Keratinocyte (primary cell): ENCODE results near the gene EVI5L. TPM values are rescaled to one million over a fixed set of nuclear protein-coding genes. Genes with fewer than 3 reads are reported as not detected.

Experiments
- DNase-seq: peaks from one replicate; pipeline ENCODE4 v3.0.0-alpha.2; 2011; ENCODE audit warnings: low read depth, missing footprints, low spot score
- FAIRE-seq: peaks from 2 replicates; lab custom pipeline; 2011; peaks lifted over from hg19 to GRCh38; lab: Jason Lieb, UNC
- H2AFZ ChIP-seq: 2 replicates; pipeline ENCODE4 v1.6.0; 2012; ENCODE audit warnings: low read length, control low read depth, inconsistent platforms; ENCODE audit not compliant: control insufficient read depth
- H3K27ac ChIP-seq: 2 replicates; pipeline ENCODE4 v1.5.1; 2011; ENCODE audit warnings: low read length; ENCODE audit not compliant: control insufficient read depth, insufficient read depth
- H3K27me3 ChIP-seq: 3 replicates; pipeline ENCODE4 v1.6.0; 2011; ENCODE audit warnings: low read length; ENCODE audit not compliant: control insufficient read depth, insufficient read depth; ENCODE audit errors: extremely low read depth
- H3K36me3 ChIP-seq, 2 experiments: 2 replicates in 1 of 2; 3 replicates in 1 of 2; pipeline ENCODE4 v1.5.1; 2011; ENCODE audit warnings: low read length in 2 of 2, mild to moderate bottlenecking in 1 of 2; ENCODE audit not compliant: control insufficient read depth in 2 of 2, insufficient read depth in 2 of 2; ENCODE audit errors: extremely low read depth in 1 of 2
- H3K4me1 ChIP-seq: 3 replicates; pipeline ENCODE4 v1.5.1; 2011; ENCODE audit warnings: low read length; ENCODE audit not compliant: control insufficient read depth, insufficient read depth; ENCODE audit errors: extremely low read depth
- H3K4me2 ChIP-seq: 3 replicates; pipeline ENCODE4 v1.6.0; 2011; ENCODE audit warnings: low read depth, low read length; ENCODE audit not compliant: control insufficient read depth, insufficient read depth; ENCODE audit errors: extremely low read depth
- H3K4me3 ChIP-seq, 3 experiments: fragments of 200-600 bp in 1 of 3; sonication (generic) in 1 of 3; 2 replicates in 2 of 3; 3 replicates in 1 of 3; pipeline ENCODE4 v1.5.1; 2011 to 2016; ENCODE audit warnings: low read length in 3 of 3, mild to moderate bottlenecking in 3 of 3, control low read depth in 2 of 3, inconsistent platforms in 1 of 3, low read depth in 1 of 3, mixed read lengths in 1 of 3, mixed run types in 1 of 3, moderate library complexity in 1 of 3; ENCODE audit not compliant: control insufficient read depth in 2 of 3, insufficient read depth in 2 of 3; ENCODE audit errors: extremely low read depth in 1 of 3
- H3K79me2 ChIP-seq: 2 replicates; pipeline ENCODE4 v1.6.0; 2012; ENCODE audit warnings: low read length; ENCODE audit not compliant: control insufficient read depth, insufficient read depth
- H3K9ac ChIP-seq: 3 replicates; pipeline ENCODE4 v1.6.0; 2011; ENCODE audit warnings: low read length; ENCODE audit not compliant: control insufficient read depth, insufficient read depth; ENCODE audit errors: extremely low read depth
- H3K9me1 ChIP-seq: 3 replicates; pipeline ENCODE4 v1.6.0; 2011; ENCODE audit warnings: low read length; ENCODE audit not compliant: control insufficient read depth, insufficient read depth; ENCODE audit errors: extremely low read depth
- H3K9me3 ChIP-seq: 2 replicates; pipeline ENCODE4 v1.5.1; 2012; ENCODE audit warnings: low read depth, low read length; ENCODE audit not compliant: control insufficient read depth
- H4K20me1 ChIP-seq: 3 replicates; pipeline ENCODE4 v1.6.0; 2011; ENCODE audit warnings: low read length; ENCODE audit not compliant: control insufficient read depth, insufficient read depth; ENCODE audit errors: extremely low read depth
- CTCF ChIP-seq, 3 experiments: IDR thresholded peaks in 1 of 3; conservative IDR thresholded peaks in 1 of 3; optimal IDR thresholded peaks in 1 of 3; 2 replicates in 2 of 3; 3 replicates in 1 of 3; pipeline versions ENCODE3 to v1.5.1; 2011; ENCODE audit warnings: low read length in 3 of 3, mild to moderate bottlenecking in 3 of 3, moderate library complexity in 2 of 3, control low read depth in 1 of 3, inconsistent platforms in 1 of 3; ENCODE audit not compliant: insufficient read depth in 2 of 3; ENCODE audit errors: extremely low read depth in 1 of 3
- EZH2 ChIP-seq: IDR thresholded peaks from one replicate; pipeline ENCODE4 v1.6.1; 2012; ENCODE audit warnings: inconsistent platforms, mild to moderate bottlenecking, low read length, moderate library complexity
- dilution Hi-C: fragments of 300-500 bp; cut with MboI; formaldehyde crosslinking; loops from one replicate; pipeline ENCODE4 v1.7.0; 2020; ENCODE audit warnings: low sequenced_read_pairs; ENCODE audit not compliant: extremely low pct_ligation_motif_present
- polyA plus RNA-seq, 5 experiments: library from polyadenylated mRNA; depleted of rRNA in 3 of 5; stranded (reverse) in 3 of 5; stranded (forward) in 1 of 5; unstranded in 1 of 5; fragments of >200 nt; gene quantifications; 1 replicate in 1 of 5; 2 replicates in 3 of 5; 3 replicates in 1 of 5; pipeline versions ENCODE4 v1.2.1 to v1.2.3, GENCODE V29; 2011 to 2012; ENCODE audit warnings: missing spikeins in 2 of 5, low read depth in 1 of 5, low replicate concordance in 1 of 5

Gene EVI5L
- polyA plus RNA-seq, 1 donor (not counting 4 experiments of a cell fraction or from before 2014, with no cell fraction given): 7.5 TPM

GRCh38 chr19:7904074-7905020, 74.3 kb downstream of the EVI5L start:
- Histone ChIP-seq H3K9me1 (peaks cover 3% of the 10 kb centered on the region), H4K20me1 (peaks cover 5% of the 10 kb centered on the region), H3K4me1 (peaks cover 52% of the 10 kb centered on the region), H3K9me3 (no peaks in the 10 kb centered on the region), H3K27ac (peak overlapping the region; percentile 81), H3K36me3 (peaks cover 0 to 9% of the 10 kb centered on the region in 2 experiments), H3K79me2 (peaks cover 45% of the 10 kb centered on the region), H3K27me3 (no peaks in the 10 kb centered on the region), H2AFZ (peak overlapping the region; percentile 30), H3K4me3 (peak overlapping the region; percentile 84 to 90 (median 88)), H3K4me2 (peak overlapping the region; percentile 86), H3K9ac (peak overlapping the region; percentile 93)
- DNase-seq: no peak
- FAIRE-seq: no peak
- dilution Hi-C loops: no loop called here
- no peak for TF ChIP-seq CTCF (optimal IDR thresholded peaks at IDR 0.05 in 1 of 3, IDR thresholded peaks at IDR 0.05 in 1 of 3, conservative IDR thresholded peaks at IDR 0.05 in 1 of 3; ENCODE audit: extremely low read depth in 1 of 3, insufficient read depth in 2 of 3, low read length in 3 of 3)
- TF ChIP-seq EZH2: no peak

- Histone ChIP-seq H2AFZ (no peak overlapping the region), H3K9me1 (peaks cover 3% of the 10 kb centered on the region), H4K20me1 (peaks cover 5% of the 10 kb centered on the region), H3K79me2 (peaks cover 45% of the 10 kb centered on the region), H3K9ac (peak overlapping the region; percentile 93), H3K27ac (peak overlapping the region; percentile 81), H3K27me3 (no peaks in the 10 kb centered on the region), H3K4me1 (peaks cover 47% of the 10 kb centered on the region), H3K4me2 (peak overlapping the region; percentile 86), H3K36me3 (peaks cover 2 to 5% of the 10 kb centered on the region in 2 experiments), H3K9me3 (no peaks in the 10 kb centered on the region), H3K4me3 (peak overlapping the region in 2 of 3 experiments; percentile 84 to 88)
- FAIRE-seq: no peak
- no peak for DNase-seq
- TF ChIP-seq CTCF (optimal IDR thresholded peaks at IDR 0.05 in 1 of 3, IDR thresholded peaks at IDR 0.05 in 1 of 3, conservative IDR thresholded peaks at IDR 0.05 in 1 of 3; ENCODE audit: extremely low read depth in 1 of 3, insufficient read depth in 2 of 3, low read length in 3 of 3) (no peak), EZH2 (no peak)
- dilution Hi-C loops: no loop called here
These were observed 75.2 kb downstream of the EVI5L start for GRCh38 chr19:7905268-7905667.
